GM19035 (cell line): ENCODE data around the gene LGALS9C.
"Not testable (repeated sequence)": the region's sequence is repeated elsewhere in the genome, so short reads cannot be mapped to it uniquely, and the experiment has no call there.

Experiments used
- ATAC-seq: cut with Tn5 transposase; IDR thresholded peaks from one replicate; pipeline ENCODE4 v1.9.1; 2021; ENCODE audit not compliant: unreplicated experiment

LGALS9C gene

GRCh38 chr17:18528435-18528834 lies 51.8 kb downstream of the LGALS9C start:
- not testable (repeated sequence) for ATAC-seq

- not testable (repeated sequence) for ATAC-seq
Measured at GRCh38 chr17:18528899-18529500, 52.4 kb downstream of the LGALS9C start.

GRCh38 chr17:18530405-18530804 lies 53.8 kb downstream of the LGALS9C start:
- ATAC-seq: not testable (repeated sequence)

- not testable (repeated sequence) for ATAC-seq
Measured at GRCh38 chr17:18542234-18542633, 65.6 kb downstream of the LGALS9C start.

- ATAC-seq: not testable (repeated sequence)
Measured at GRCh38 chr17:18542907-18543306, 66.3 kb downstream of the LGALS9C start.
